ENCODE results near the gene FRMD6.

FRMD6 gene

DNA sequence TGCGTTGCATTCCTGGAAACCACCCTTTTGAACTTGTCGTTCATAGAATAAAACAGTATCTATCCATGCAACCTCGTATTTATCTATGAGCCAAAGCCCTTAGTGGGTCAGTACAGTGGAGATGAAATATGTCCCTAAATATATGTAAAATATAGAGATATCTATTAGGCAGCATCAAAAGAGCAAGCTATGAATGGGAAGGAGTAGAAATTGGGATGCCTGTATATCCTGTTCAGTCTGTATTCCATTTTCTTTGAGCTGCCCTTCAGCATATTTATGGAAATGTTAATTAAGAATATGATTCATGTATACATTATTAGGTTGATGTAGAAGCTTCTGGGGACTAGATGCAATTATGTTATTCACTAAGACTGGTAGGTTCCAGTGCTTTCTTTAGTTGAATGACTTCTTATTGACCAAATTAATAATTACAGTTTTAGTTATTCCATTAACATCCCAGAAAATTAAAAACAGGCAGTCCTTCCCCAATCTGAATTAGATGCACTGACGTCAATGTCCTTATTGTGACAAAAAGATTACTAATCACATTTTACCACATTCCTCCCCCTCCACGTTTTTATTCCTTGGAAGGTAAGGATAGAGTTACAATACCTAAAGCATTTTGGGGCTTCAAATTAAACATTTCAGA is 11.9 kb upstream of the FRMD6 start:
- TF ChIP-seq, protein P1, sequence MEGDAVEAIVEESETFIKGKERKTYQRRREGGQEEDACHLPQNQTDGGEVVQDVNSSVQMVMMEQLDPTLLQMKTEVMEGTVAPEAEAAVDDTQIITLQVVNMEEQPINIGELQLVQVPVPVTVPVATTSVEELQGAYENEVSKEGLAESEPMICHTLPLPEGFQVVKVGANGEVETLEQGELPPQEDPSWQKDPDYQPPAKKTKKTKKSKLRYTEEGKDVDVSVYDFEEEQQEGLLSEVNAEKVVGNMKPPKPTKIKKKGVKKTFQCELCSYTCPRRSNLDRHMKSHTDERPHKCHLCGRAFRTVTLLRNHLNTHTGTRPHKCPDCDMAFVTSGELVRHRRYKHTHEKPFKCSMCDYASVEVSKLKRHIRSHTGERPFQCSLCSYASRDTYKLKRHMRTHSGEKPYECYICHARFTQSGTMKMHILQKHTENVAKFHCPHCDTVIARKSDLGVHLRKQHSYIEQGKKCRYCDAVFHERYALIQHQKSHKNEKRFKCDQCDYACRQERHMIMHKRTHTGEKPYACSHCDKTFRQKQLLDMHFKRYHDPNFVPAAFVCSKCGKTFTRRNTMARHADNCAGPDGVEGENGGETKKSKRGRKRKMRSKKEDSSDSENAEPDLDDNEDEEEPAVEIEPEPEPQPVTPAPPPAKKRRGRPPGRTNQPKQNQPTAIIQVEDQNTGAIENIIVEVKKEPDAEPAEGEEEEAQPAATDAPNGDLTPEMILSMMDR (IDR thresholded peaks at IDR 0.05; ENCODE audit: insufficient read depth, low read depth, low read length, missing control alignments), result no peak
- DNase-seq (ENCODE audit: low read depth), result no peak
- H3K4me3 ChIP-seq (ENCODE audit: low read length), result no peak overlapping the region

DNA sequence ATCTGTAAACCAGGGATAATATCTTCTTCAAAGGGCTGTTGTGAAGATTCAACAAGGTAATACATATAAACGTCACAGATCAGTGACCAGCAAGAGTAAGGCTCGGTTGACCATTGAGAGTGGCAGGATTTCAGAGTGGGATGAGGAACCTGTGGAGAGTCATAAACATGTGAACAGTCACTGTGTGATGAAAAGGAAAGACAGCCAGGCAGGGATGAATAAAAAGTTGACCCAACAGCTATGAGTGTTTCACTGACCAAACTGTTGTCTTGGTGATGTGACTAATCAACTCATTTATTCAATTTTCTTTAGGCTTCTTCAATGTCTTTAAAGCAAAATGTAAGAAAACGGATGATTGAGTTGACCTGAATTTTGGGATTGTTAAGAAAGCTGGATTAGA is 8.6 kb upstream of the FRMD6 start:
- no peak overlapping the region for H3K4me3 ChIP-seq (ENCODE audit: low read length)
- TF ChIP-seq, protein P1 (IDR thresholded peaks at IDR 0.05; ENCODE audit: insufficient read depth, low read depth, low read length, missing control alignments), result no peak
- DNase-seq (ENCODE audit: low read depth), result peak; percentile 68

DNA sequence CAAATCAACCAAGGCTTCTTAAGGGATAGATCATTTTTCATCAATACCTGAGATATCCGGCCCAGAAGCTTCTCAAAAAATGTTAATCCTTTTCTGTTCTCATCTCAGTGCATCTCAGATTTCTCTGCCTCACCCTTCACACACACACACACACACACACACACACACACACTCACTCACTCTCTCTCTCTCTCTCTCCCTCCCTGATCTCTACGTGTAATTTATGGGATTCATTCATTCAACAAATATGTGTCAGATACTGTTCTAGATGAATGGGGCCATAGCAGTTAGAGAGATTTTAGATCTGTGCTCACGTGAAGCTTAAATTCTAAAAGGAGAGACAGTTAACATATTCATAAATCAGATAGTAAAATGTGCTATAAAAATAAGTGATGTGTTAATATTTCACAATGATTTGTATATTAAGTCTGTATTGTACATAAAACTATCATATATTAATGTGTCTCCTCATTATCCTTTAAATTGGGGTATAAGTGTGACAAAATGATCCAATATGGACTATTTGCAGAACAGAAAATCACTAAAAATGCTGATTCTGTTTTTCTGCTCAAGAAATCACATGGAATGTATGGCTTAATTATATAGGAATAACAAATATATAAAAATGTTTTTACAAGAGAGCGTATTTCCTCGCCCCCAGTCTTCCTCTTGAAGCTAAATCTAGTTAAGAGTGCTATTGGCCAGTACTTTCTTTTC is 7.3 kb upstream of the FRMD6 start:
- H3K4me3 ChIP-seq (ENCODE audit: low read length), result no peak overlapping the region
- DNase-seq (ENCODE audit: low read depth), result no peak
- TF ChIP-seq, protein P1 (IDR thresholded peaks at IDR 0.05; ENCODE audit: insufficient read depth, low read depth, low read length, missing control alignments), result no peak

DNA sequence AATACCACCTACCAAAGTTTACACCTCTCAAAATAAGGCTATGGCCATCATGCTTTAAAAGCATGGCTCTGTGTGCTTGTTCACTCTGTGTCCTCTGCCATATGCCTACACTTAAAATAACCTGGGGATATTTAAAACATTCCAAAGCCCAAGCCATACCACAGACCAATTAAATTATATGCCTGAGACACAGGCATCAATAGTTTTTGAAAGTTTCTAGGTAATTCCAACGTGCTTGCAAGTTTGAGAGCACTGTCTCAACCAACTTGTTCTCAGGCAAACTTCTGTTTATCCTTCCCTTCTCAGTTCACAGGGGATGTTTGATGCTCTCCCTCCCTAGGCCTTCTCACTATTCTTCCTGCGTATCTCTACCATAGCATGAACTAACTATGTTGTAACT is 3.4 kb upstream of the FRMD6 start:
- H3K4me3 ChIP-seq (ENCODE audit: low read length), result no peak overlapping the region
- DNase-seq (ENCODE audit: low read depth), result no peak
- TF ChIP-seq, protein P1 (IDR thresholded peaks at IDR 0.05; ENCODE audit: insufficient read depth, low read depth, low read length, missing control alignments), result no peak

DNA sequence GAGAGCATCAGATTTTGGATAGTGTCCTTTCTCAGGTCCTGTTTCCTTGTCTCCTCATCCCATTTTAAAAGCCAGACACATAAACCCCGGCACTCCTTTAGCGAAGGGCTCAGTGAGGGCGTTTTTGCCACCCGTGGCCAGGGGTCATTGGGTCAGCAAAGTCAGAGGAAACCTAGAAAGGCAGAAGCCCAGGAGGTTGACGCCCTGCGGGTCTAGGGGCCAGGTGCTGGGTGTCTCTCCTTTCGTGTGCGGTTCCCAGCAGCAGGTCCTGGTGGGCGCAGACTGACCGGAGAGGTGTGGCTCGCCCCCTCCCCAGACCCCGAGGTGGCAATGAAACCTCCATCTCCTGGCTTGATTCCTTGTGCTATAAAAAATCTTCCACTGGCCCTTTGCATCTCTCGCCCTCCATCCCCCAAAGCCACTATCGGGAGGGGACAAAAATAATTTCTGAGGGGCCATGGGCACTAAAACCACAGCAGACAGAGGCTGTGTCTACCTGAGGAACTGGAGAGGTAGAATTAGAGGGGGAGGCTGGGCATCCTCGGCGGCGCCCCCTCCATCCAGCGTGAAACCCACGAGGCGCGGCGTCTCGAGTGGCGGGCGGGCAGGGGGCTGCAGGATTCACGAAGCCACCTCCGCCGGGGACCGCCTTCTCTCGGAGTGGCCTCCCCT is 858 bp upstream of the FRMD6 start:
- no peak for DNase-seq (ENCODE audit: low read depth)
- H3K4me3 ChIP-seq (ENCODE audit: low read length), result peak overlapping the region; percentile 68
- TF ChIP-seq, protein P1 (IDR thresholded peaks at IDR 0.05; ENCODE audit: insufficient read depth, low read depth, low read length, missing control alignments), result no peak

DNA sequence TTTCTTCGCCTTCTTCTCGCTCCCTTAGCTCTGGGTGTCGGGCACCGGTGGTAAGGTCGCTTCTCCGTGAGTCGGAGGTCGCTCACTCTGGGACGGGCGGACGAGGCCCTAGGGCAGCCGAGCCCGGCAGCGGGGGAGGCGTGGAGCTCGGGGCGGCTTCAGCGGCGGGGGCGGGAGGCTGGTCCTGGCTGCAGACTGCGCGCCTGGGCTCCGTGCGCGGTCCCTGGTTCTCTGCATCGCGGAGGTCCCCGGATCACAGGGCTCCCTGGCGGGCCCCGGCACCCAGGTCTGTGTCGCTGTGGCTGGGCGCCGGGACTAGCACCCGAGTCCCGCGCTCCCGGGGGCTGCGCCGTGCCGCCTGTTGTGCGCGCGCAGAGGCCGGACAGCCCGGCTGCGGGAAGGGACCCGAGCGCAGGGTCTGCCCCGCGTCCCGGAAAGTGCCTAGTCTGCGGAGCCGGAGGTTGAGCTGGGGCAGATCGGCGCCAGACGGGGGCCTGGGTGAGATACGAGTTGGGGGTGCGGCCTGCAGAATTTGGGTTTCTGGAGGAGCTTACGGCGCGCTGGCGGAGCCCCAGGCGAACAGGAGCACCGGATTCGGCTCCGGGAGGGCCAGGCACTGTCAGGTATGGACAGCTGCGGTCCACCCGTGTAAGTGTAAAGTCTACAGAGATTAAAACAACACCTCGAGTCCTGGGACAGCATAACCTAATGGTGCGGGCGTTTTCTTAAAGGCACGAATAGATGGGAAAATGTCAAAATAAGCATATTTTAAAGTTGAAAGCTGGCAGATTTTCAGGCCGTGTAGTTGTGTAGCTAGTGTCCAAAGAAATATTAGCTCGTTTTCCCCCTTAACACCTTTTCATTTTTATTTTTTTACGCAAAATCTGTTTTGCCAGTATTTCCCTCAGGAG is 713 bp downstream of the FRMD6 start:
- TF ChIP-seq, protein P1 (IDR thresholded peaks at IDR 0.05; ENCODE audit: insufficient read depth, low read depth, low read length, missing control alignments), result no peak
- peak overlapping the region; percentile 59 for H3K4me3 ChIP-seq (ENCODE audit: low read length)
- no peak for DNase-seq (ENCODE audit: low read depth)

All from epithelial cell of esophagus (primary cell).